Measurements from ENCODE around the gene ARL17B. TPM values are rescaled to one million over a fixed set of nuclear protein-coding genes. Genes with fewer than 3 reads are reported as not detected.
"Not testable (repeated sequence)": the region's sequence is repeated elsewhere in the genome, so short reads cannot be mapped to it uniquely, and the experiment has no call there.

Gene ARL17B
- total RNA-seq, 4 donors from 2014 or later = 5.6 to 43.6 (median 15.2) TPM

DNA sequence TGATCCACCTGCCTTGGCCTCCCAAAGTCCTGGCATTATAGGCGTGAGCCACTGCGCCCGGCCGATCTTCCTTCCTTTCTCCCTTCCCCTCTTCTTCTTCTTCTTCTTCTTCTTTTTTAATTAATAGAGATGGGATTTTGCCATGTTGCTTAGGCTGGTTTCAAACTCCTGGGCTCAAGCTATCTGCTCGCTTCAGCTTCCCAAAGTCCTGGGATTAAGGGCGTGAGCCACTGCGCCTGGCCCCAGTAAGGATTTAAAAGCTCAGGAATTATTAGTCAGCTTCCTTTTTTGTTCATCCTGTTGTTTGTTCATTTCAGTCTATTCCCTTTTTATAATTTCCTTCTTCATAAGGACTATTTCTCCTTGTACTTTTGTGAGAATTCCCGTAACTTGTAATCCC is 99.3 kb downstream of the ARL17B start:
- TF ChIP-seq POLR2A (IDR thresholded peaks at IDR 0.05) (no peak), CTCF (IDR thresholded peaks at IDR 0.05) (no peak)
- Histone ChIP-seq H3K9me3 (no peaks in the 10 kb centered on the region), H3K36me3 (no peaks in the 10 kb centered on the region), H3K4me3 (no peak overlapping the region), H3K27me3 (no peaks in the 10 kb centered on the region), H3K27ac (no peak overlapping the region), H3K4me1 (no peaks in the 10 kb centered on the region)
- intact Hi-C loops (cut with DNase I; ENCODE audit: low total_unique reads) = no loop called here
- DNase-seq = no peak

DNA sequence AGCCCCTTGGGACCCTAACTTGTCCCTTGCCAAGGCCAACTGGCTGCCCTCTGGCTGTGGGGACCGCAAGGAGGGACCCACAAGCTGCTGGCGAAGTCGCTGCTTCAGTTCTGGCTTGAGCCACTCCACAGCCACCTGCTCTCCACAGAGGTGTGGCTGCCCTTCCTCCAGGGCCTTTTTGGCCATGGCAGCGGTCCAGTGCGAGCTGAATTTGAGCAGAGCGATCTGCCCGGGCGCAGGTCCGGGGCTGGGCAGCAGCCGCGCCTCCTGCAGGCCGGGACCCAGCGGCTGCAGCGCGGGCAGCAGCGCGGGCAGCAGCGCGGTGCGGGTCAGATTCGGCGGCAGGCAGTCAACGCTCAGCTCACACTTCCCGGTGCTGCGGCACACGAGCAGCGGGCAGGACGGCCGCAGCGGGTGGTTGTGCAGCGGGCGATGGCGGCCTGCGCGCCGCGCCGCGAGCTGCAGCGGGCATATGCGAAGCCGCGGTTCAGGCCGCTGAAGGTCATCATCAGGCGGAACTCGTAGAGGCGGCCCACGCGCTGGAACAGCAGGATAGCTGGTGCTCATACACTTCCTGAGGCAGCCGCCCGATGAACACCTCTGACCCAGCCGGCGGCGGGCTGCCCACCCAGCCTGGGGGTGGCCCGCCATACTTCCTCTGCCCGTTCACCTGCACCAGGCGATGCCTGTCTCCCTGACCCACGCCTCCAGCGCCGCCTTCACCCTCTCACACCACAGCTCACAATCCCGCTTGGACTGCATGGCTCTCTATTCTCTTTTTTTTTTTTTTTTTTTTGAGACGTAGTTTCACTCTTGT is 101.5 kb downstream of the ARL17B start:
- H3K9me3 ChIP-seq; H3K27me3 ChIP-seq; H3K36me3 ChIP-seq; intact Hi-C loops (cut with DNase I; ENCODE audit: low total_unique reads); H3K4me1 ChIP-seq; DNase-seq; H3K27ac ChIP-seq: not testable (repeated sequence)
- peak overlapping the region in 1 of 2 donors; percentile 27 for H3K4me3 ChIP-seq
- peak in 1 of 4 experiments; percentile 15 for TF ChIP-seq CTCF (IDR thresholded peaks at IDR 0.05)

- H3K27ac ChIP-seq; H3K9me3 ChIP-seq; H3K4me1 ChIP-seq; DNase-seq; intact Hi-C loops (cut with DNase I; ENCODE audit: low total_unique reads); H3K4me3 ChIP-seq; H3K36me3 ChIP-seq; H3K27me3 ChIP-seq: not testable (repeated sequence)
These were observed 105.2 kb downstream of the ARL17B start for GRCh38 chr17:46256369-46256768.

DNA sequence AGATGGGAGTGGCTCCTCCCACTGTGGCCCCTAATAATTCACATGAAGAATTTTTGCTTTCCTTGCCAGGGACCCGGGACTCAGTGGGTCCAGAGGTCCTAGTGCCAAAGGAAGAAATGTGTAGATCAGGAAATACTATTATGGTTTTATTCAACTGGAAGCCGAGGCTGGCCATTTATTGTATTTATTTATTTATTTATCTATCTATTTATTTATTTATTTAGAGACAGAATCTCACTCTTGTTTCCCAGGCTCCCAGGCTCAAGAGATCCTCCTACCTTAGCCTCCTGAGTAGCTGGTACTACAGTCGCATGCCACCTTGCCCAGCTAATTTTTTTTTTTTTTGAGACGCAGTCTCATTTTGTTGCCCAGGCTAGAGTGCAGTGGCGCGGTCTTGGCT is 107.4 kb downstream of the ARL17B start:
- H3K36me3 ChIP-seq; H3K4me1 ChIP-seq; H3K27me3 ChIP-seq; H3K27ac ChIP-seq; DNase-seq; H3K9me3 ChIP-seq; H3K4me3 ChIP-seq; intact Hi-C loops (cut with DNase I; ENCODE audit: low total_unique reads): not testable (repeated sequence)

DNA sequence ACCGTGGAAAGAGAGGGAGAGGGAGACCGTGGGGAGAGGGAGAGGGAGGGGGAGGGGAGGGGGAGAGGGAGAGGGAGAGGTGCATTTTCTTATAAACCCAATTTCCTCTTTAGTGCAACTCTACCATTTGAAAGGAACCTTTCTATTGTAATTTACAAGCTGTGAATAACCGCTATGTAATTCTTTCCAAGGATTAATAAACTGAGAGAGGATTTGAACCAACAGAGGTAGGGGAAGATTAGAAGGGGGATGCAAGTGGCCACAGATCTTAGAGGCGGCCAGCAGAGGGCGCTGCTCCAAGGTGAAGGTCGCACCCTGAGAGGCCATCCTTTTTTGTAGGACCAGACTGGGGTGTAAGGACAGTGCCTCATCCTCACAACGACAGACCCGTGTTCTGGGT is 107.8 kb downstream of the ARL17B start:
- H3K27me3 ChIP-seq; H3K36me3 ChIP-seq; H3K4me1 ChIP-seq; H3K27ac ChIP-seq; H3K9me3 ChIP-seq; intact Hi-C loops (cut with DNase I; ENCODE audit: low total_unique reads); H3K4me3 ChIP-seq: not testable (repeated sequence)
- DNase-seq = peak in 1 of 2 donors; percentile 49
- TF ChIP-seq CTCF (IDR thresholded peaks at IDR 0.05) = peak in 3 of 4 experiments; percentile 21 to 29 (median 25)

DNA sequence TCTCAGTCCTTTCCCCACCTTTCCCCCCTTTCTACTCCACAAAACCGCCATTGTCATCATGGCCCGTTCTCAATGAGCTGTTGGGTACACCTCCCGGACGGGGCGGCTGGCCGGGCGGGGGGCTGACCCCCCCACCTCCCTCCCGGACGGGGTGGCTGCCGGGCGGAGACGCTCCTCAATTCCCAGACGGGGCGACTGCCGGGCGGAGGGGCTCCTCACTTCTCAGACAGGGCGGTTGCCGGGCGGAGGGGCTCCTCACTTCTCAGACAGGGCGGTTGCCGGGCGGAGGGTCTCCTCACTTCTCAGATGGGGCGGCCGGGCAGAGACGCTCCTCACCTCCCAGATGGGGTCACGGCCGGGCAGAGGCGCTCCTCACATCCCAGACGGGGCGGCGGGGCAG is 108.8 kb downstream of the ARL17B start:
- H3K27me3 ChIP-seq; H3K4me1 ChIP-seq; H3K36me3 ChIP-seq; intact Hi-C loops (cut with DNase I; ENCODE audit: low total_unique reads); H3K27ac ChIP-seq; DNase-seq; H3K9me3 ChIP-seq; H3K4me3 ChIP-seq: not testable (repeated sequence)

DNA sequence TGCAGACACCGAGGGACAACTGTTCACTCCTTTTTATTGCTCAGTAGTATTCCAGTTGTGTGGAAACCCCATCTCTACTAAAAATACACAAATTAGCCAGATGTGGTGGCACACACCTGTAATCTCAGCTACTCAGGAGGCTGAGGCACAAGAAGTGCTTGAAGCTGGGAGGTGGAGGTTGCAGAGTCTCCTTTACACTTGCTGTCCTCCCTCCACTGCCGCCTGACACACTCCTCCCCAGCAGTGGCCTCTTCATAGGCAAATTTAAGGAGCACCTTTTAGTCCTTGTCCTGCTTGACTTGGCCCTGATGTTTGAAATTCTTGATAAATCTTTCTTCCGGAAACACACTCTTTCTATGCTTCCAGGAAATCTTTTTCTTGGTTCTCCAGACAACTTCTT is 112.4 kb downstream of the ARL17B start:
- H3K4me1 ChIP-seq; intact Hi-C loops (cut with DNase I; ENCODE audit: low total_unique reads); DNase-seq; H3K27me3 ChIP-seq; H3K9me3 ChIP-seq; H3K27ac ChIP-seq; H3K36me3 ChIP-seq; H3K4me3 ChIP-seq: not testable (repeated sequence)

- DNase-seq; intact Hi-C loops (cut with DNase I; ENCODE audit: low total_unique reads); H3K36me3 ChIP-seq; H3K9me3 ChIP-seq; H3K4me1 ChIP-seq; H3K27ac ChIP-seq; H3K27me3 ChIP-seq; H3K4me3 ChIP-seq: not testable (repeated sequence)
These were observed 116.4 kb downstream of the ARL17B start for GRCh38 chr17:46244949-46245768.

DNA sequence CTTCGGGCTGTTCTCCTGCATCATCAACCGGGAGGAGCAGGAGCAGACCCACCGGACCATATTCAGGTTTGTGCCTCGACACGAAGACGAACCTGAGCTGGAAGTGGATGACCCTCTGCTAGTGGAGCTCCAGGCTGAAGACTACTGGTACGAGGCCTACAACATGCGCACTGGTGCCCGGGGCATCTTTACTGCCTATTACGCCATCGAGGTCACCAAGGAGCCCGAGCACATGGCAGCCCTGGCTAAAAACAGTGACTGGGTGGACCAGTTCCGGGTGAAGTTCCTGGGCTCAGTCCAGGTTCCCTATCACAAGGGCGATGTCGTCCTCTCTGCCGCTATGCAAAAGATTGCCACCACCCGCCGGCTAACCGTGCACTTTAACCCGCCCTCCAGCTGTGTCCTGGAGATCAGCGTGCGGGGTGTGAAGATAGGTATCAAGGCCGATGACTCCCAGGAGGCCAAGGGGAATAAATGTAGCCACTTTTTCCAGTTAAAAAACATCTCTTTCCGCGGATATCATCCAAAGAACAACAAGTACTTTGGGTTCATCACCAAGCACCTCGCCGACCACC is 117.1 kb downstream of the ARL17B start:
- H3K27ac ChIP-seq; H3K9me3 ChIP-seq; H3K36me3 ChIP-seq; DNase-seq; H3K4me1 ChIP-seq; H3K27me3 ChIP-seq; H3K4me3 ChIP-seq; intact Hi-C loops (cut with DNase I; ENCODE audit: low total_unique reads): not testable (repeated sequence)

DNA sequence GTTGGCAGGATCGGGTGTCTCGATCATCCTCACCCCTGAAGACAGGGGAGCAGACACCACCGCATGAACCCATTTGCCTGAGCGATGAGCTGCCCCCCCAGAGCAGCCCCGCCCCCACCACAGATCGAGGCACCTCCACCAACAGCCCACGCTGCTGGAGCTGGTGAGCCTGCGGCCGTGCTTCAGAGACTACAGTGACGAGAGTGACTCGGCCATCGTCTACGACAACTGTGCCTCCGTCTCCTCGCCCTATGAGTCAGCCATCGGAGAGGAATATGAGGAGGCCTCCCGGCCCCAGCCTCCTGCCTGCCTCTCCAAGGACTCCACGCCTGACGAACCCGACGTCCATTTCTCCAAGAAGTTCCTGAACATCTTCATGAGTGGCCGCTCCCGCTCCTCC is 117.6 kb downstream of the ARL17B start:
- DNase-seq; H3K27me3 ChIP-seq; H3K36me3 ChIP-seq; H3K4me3 ChIP-seq; H3K27ac ChIP-seq; intact Hi-C loops (cut with DNase I; ENCODE audit: low total_unique reads); H3K9me3 ChIP-seq; H3K4me1 ChIP-seq: not testable (repeated sequence)
